ENCODE measurements around the gene RSAD2. TPM values are rescaled to one million over a fixed set of nuclear protein-coding genes. Genes with fewer than 3 reads are reported as not detected.

RSAD2 gene
- total and polyA plus RNA-seq, 2 donors (not counting 1 experiment from before 2014, with no cell fraction given) = 0.81 to 1.5 TPM

DNA sequence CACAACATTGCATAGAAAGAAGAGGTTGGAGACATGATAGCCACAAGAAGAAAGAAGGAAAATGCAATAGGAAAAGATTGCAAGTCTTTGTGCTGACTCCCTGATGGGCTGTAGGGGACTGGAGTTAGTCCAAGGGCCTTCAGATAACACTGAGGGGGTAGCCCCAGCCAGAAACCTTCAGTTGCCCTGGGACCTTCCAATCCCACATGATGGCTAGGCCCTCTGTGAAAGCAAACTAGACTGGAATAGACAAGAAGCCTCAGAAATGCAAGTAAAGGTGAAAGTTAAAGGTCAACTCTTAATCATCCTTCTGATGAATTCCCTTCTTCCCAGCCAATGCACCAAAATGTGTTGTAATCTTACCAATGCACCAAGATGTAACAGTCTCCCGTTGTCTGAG lies 31.0 kb upstream of the RSAD2 start:
- peaks cover 40% of the 10 kb centered on the region for H3K9me3 Mint-ChIP-seq (ENCODE audit: insufficient read depth)
- no peak for ATAC-seq (ENCODE audit: low read depth)

DNA sequence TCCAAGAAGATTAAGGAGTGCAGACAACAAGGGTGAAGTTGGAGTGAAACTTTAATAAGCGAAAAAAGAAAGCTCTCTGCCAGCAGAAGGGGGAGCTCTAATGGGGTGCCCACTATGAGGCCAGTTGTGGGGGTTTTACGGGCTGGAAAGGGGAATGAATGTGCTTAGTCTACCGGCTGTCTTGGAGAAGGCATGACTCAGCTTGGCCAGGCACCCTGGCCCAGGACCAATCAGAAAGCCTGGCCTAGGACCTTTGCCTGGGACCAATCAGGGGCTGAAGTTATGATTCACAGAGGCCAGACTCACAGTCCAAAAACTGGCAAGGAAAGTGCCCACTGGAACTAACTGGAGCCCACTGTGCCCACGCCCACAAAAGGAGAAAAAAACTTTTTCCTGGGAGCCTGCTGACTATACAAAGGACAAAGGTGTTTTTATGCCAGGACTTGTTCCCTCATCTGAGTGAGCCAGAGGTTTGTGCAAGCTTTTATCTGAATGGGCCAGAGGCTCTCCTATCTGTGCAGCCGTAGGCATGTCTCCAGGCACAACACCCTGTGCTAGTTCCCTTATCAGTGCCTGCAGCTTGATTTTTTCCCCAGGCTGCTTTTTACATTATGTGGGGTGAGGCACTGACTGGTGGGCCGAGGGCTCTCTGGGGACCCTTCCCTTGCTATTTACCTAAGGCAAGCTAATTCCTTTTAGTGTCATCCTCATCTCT lies 30.5 kb upstream of the RSAD2 start:
- H3K9me3 Mint-ChIP-seq (ENCODE audit: insufficient read depth) = peaks cover 40% of the 10 kb centered on the region
- Histone ChIP-seq H3K27me3 (replicated peaks in 1 of 4; ENCODE audit: control extremely low read depth in 1 of 4, control insufficient read depth in 3 of 4, insufficient read depth in 4 of 4, low read length in 3 of 4) (no peaks in the 10 kb centered on the region), H3K9ac (ENCODE audit: low read length) (no peak overlapping the region), H3K4me2 (replicated peaks; ENCODE audit: low read depth, low read length, poor library complexity, severe bottlenecking) (no peak overlapping the region), H2AFZ (ENCODE audit: insufficient read depth, low read depth, low read length, poor library complexity, severe bottlenecking) (no peak overlapping the region), H3K27ac (ENCODE audit: low read length in 2 of 2) (no peak overlapping the region), H3K4me3 (ENCODE audit: control extremely low read depth in 1 of 5, extremely low read depth in 1 of 5, insufficient read depth in 1 of 5, low read depth in 2 of 5, low read length in 4 of 5) (no peak overlapping the region), H3K9me3 (ENCODE audit: control extremely low read depth in 1 of 3, control insufficient read depth in 2 of 3, insufficient read depth in 1 of 3, low read length in 2 of 3) (peaks cover 17 to 66% (median 50%) of the 10 kb centered on the region in 3 donors), H3K79me2 (ENCODE audit: control insufficient read depth, insufficient read depth, low read length) (no peaks in the 10 kb centered on the region), H4K20me1 (ENCODE audit: control insufficient read depth, insufficient read depth, low read length, poor library complexity, severe bottlenecking) (no peaks in the 10 kb centered on the region), H3K36me3 (replicated peaks in 1 of 2; ENCODE audit: control extremely low read depth in 1 of 2, control insufficient read depth in 1 of 2, extremely low read depth in 1 of 2, insufficient read depth in 2 of 2, low read length in 1 of 2) (peaks cover 11 to 13% of the 10 kb centered on the region in 2 experiments), H3K4me1 (ENCODE audit: control insufficient read depth in 2 of 2, insufficient read depth in 2 of 2, low read length in 2 of 2) (no peaks in the 10 kb centered on the region)
- ATAC-seq (ENCODE audit: low read depth) (no peak), DNase-seq (no peak)
- H3K4me3 Mint-ChIP-seq = no peak overlapping the region
- no peaks in the 10 kb centered on the region for H3K27me3 Mint-ChIP-seq
- no peaks in the 10 kb centered on the region for H3K4me1 Mint-ChIP-seq
- H3K27ac Mint-ChIP-seq = no peak overlapping the region
- intact Hi-C loops (cut with micrococcal nuclease) = no loop called here
- ChIA-PET CTCF (no interaction called here), POLR2A (no interaction called here)
- TF ChIP-seq, protein P1, sequence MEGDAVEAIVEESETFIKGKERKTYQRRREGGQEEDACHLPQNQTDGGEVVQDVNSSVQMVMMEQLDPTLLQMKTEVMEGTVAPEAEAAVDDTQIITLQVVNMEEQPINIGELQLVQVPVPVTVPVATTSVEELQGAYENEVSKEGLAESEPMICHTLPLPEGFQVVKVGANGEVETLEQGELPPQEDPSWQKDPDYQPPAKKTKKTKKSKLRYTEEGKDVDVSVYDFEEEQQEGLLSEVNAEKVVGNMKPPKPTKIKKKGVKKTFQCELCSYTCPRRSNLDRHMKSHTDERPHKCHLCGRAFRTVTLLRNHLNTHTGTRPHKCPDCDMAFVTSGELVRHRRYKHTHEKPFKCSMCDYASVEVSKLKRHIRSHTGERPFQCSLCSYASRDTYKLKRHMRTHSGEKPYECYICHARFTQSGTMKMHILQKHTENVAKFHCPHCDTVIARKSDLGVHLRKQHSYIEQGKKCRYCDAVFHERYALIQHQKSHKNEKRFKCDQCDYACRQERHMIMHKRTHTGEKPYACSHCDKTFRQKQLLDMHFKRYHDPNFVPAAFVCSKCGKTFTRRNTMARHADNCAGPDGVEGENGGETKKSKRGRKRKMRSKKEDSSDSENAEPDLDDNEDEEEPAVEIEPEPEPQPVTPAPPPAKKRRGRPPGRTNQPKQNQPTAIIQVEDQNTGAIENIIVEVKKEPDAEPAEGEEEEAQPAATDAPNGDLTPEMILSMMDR (IDR thresholded peaks at IDR 0.05) = no peak
- TF ChIP-seq EZH2 (IDR thresholded peaks at IDR 0.05; ENCODE audit: borderline replicate concordance, insufficient read depth, low read depth, low read length, poor library complexity, severe bottlenecking) = no peak
- WGBS (ENCODE audit: insufficient coverage) = 94% methylated on average over 4 of the region's 6 CpGs

More for the DNA sequence above, 31.0 kb upstream of the RSAD2 start:
- H3K27me3 Mint-ChIP-seq = no peaks in the 10 kb centered on the region
- Histone ChIP-seq H3K27me3 (replicated peaks in 1 of 4; ENCODE audit: control extremely low read depth in 1 of 4, control insufficient read depth in 3 of 4, insufficient read depth in 4 of 4, low read length in 3 of 4) (no peaks in the 10 kb centered on the region), H4K20me1 (ENCODE audit: control insufficient read depth, insufficient read depth, low read length, poor library complexity, severe bottlenecking) (no peaks in the 10 kb centered on the region), H3K4me3 (ENCODE audit: control extremely low read depth in 1 of 5, extremely low read depth in 1 of 5, insufficient read depth in 1 of 5, low read depth in 2 of 5, low read length in 4 of 5) (no peak overlapping the region), H2AFZ (ENCODE audit: insufficient read depth, low read depth, low read length, poor library complexity, severe bottlenecking) (no peak overlapping the region), H3K27ac (ENCODE audit: low read length in 2 of 2) (no peak overlapping the region), H3K79me2 (ENCODE audit: control insufficient read depth, insufficient read depth, low read length) (no peaks in the 10 kb centered on the region), H3K9me3 (ENCODE audit: control extremely low read depth in 1 of 3, control insufficient read depth in 2 of 3, insufficient read depth in 1 of 3, low read length in 2 of 3) (peaks cover 18 to 71% (median 50%) of the 10 kb centered on the region in 3 donors), H3K9ac (ENCODE audit: low read length) (no peak overlapping the region), H3K4me2 (replicated peaks; ENCODE audit: low read depth, low read length, poor library complexity, severe bottlenecking) (no peak overlapping the region), H3K4me1 (ENCODE audit: control insufficient read depth in 2 of 2, insufficient read depth in 2 of 2, low read length in 2 of 2) (no peaks in the 10 kb centered on the region), H3K36me3 (replicated peaks in 1 of 2; ENCODE audit: control extremely low read depth in 1 of 2, control insufficient read depth in 1 of 2, extremely low read depth in 1 of 2, insufficient read depth in 2 of 2, low read length in 1 of 2) (peaks cover 10 to 12% of the 10 kb centered on the region in 2 experiments)
- POLR2A ChIA-PET = no interaction called here
- no peaks in the 10 kb centered on the region for H3K4me1 Mint-ChIP-seq
- no peak overlapping the region for H3K4me3 Mint-ChIP-seq
- no peak for TF ChIP-seq EZH2 (IDR thresholded peaks at IDR 0.05; ENCODE audit: borderline replicate concordance, insufficient read depth, low read depth, low read length, poor library complexity, severe bottlenecking)
- TF ChIP-seq, protein P1 (IDR thresholded peaks at IDR 0.05) = no peak
- intact Hi-C loops (cut with micrococcal nuclease) = no loop called here
- no peak overlapping the region for H3K27ac Mint-ChIP-seq
- DNase-seq = no peak
- CTCF ChIA-PET = no interaction called here
- 100% methylated on average over 1 of the region's 1 CpG for WGBS (ENCODE audit: insufficient coverage)
